Trophoblast cell (in vitro differentiated cells and primary cell): ENCODE measurements around the gene CCDC197.

Source experiments
- DNase-seq, 2 donors: peaks; one replicate each; pipeline ENCODE4 v3.0.0-alpha.2; 2016
- H2AFZ ChIP-seq: 2 replicates; pipeline ENCODE4 v1.6.1; 2013; ENCODE audit warnings: low read length, moderate library complexity, mild to moderate bottlenecking; ENCODE audit not compliant: insufficient read depth, poor library complexity
- H2AK5ac ChIP-seq: 2 replicates; pipeline ENCODE4 v1.6.1; 2013; ENCODE audit warnings: mild to moderate bottlenecking, low read length
- H2BK120ac ChIP-seq: 2 replicates; pipeline ENCODE4 v1.6.1; 2013; ENCODE audit warnings: low read length, mild to moderate bottlenecking, moderate library complexity; ENCODE audit not compliant: insufficient read depth, poor library complexity
- H2BK12ac ChIP-seq: 2 replicates; pipeline ENCODE4 v1.6.1; 2013; ENCODE audit warnings: mild to moderate bottlenecking, low read length, moderate library complexity
- H2BK5ac ChIP-seq: 2 replicates; pipeline ENCODE4 v1.6.1; 2013; ENCODE audit warnings: low read length, low read depth, moderate library complexity, mild to moderate bottlenecking; ENCODE audit not compliant: poor library complexity
- H3K14ac ChIP-seq: 2 replicates; pipeline ENCODE4 v1.6.1; 2013; ENCODE audit warnings: mild to moderate bottlenecking, low read length
- H3K18ac ChIP-seq: 2 replicates; pipeline ENCODE4 v1.6.1; 2013; ENCODE audit warnings: mild to moderate bottlenecking, low read length
- H3K23ac ChIP-seq: 2 replicates; pipeline ENCODE4 v1.6.1; 2013; ENCODE audit warnings: low read length
- H3K27ac ChIP-seq: 2 replicates; pipeline ENCODE4 v1.5.1; 2013; ENCODE audit warnings: low read depth, mild to moderate bottlenecking, inconsistent platforms, low read length, moderate library complexity
- H3K27me3 ChIP-seq: 2 replicates; pipeline ENCODE4 v1.6.1; 2013; ENCODE audit warnings: inconsistent platforms, mild to moderate bottlenecking, low read length, moderate library complexity; ENCODE audit not compliant: insufficient read depth
- H3K36me3 ChIP-seq, 2 experiments: 1 replicate in 1 of 2; 2 replicates in 1 of 2; pipeline ENCODE4 v1.6.1; 2013; ENCODE audit warnings: low read length in 2 of 2, mild to moderate bottlenecking in 2 of 2, moderate library complexity in 1 of 2; ENCODE audit not compliant: insufficient read depth in 2 of 2, control insufficient read depth in 1 of 2
- H3K4ac ChIP-seq: 2 replicates; pipeline ENCODE4 v1.6.1; 2013; ENCODE audit warnings: low read depth, mild to moderate bottlenecking, low read length, moderate library complexity
- H3K4me1 ChIP-seq, 2 experiments: 1 replicate in 1 of 2; 2 replicates in 1 of 2; pipeline ENCODE4 v1.6.1; 2013; ENCODE audit warnings: low read length in 2 of 2, mild to moderate bottlenecking in 2 of 2, moderate library complexity in 1 of 2; ENCODE audit not compliant: insufficient read depth in 2 of 2, control insufficient read depth in 1 of 2
- H3K4me2 ChIP-seq: 2 replicates; pipeline ENCODE4 v1.6.1; 2013; ENCODE audit warnings: inconsistent platforms, mild to moderate bottlenecking, low read length, moderate library complexity
- H3K4me3 ChIP-seq: 2 replicates; pipeline ENCODE4 v1.5.1; 2013; ENCODE audit warnings: mild to moderate bottlenecking, low read depth, low read length, inconsistent platforms
- H3K79me1 ChIP-seq: one replicate; pipeline ENCODE4 v1.6.1; 2013; ENCODE audit warnings: low read length
- H3K79me2 ChIP-seq: 2 replicates; pipeline ENCODE4 v1.6.1; 2013; ENCODE audit warnings: low read length, mild to moderate bottlenecking; ENCODE audit not compliant: control insufficient read depth, insufficient read depth, poor library complexity
- H3K9ac ChIP-seq: 2 replicates; pipeline ENCODE4 v1.6.1; 2013; ENCODE audit warnings: mild to moderate bottlenecking, low read length
- H3K9me3 ChIP-seq: 2 replicates; pipeline ENCODE4 v1.6.1; 2013; ENCODE audit warnings: low read depth, mild to moderate bottlenecking, control low read depth, inconsistent platforms, low read length; ENCODE audit not compliant: insufficient read depth
- H4K12ac ChIP-seq: 2 replicates; pipeline ENCODE4 v1.6.1; 2013; ENCODE audit warnings: low read depth, mild to moderate bottlenecking, low read length, moderate library complexity
- H4K8ac ChIP-seq: 2 replicates; pipeline ENCODE4 v1.6.1; 2013; ENCODE audit warnings: low read depth, mild to moderate bottlenecking, low read length, moderate library complexity
- H4K91ac ChIP-seq: one replicate; pipeline ENCODE4 v1.6.1; 2013; ENCODE audit warnings: low read depth, mild to moderate bottlenecking, low read length, moderate library complexity
- WGBS: extraction: QIAGEN DNeasy Blood & Tissue Kit; methylation state at CpG from one replicate; pipeline ENCODE4 v1.1.7; 2013; ENCODE audit warnings: missing lambda C conversion rate; ENCODE audit not compliant: insufficient read length, insufficient coverage; ENCODE audit errors: extremely low coverage; 5-methylcytosine and 5-hydroxymethylcytosine counted together

Gene CCDC197

GRCh38 chr14:93971635-93972027 is 25.5 kb upstream of the CCDC197 start:
- H3K14ac ChIP-seq, result no peak overlapping the region
- no peaks in the 10 kb centered on the region for H3K79me2 ChIP-seq
- H4K8ac ChIP-seq, result no peak overlapping the region
- no CpG with 5 or more reads among the region's 3 CpGs for WGBS
- no peaks in the 10 kb centered on the region for H3K4me1 ChIP-seq
- no peak overlapping the region for H3K27ac ChIP-seq
- H3K4me2 ChIP-seq, result no peak overlapping the region
- no peaks in the 10 kb centered on the region for H3K27me3 ChIP-seq
- H2BK5ac ChIP-seq, result no peak overlapping the region
- no peaks in the 10 kb centered on the region for H3K9me3 ChIP-seq
- no peak overlapping the region for H2BK120ac ChIP-seq
- no peak overlapping the region for H2BK12ac ChIP-seq
- no peak overlapping the region for H4K12ac ChIP-seq
- no peak overlapping the region for H3K9ac ChIP-seq
- H3K18ac ChIP-seq, result no peak overlapping the region
- H3K79me1 ChIP-seq, result no peaks in the 10 kb centered on the region
- H2AK5ac ChIP-seq, result no peak overlapping the region
- no peak overlapping the region for H4K91ac ChIP-seq
- H2AFZ ChIP-seq, result no peak overlapping the region
- no peak for DNase-seq
- H3K36me3 ChIP-seq, result no peaks in the 10 kb centered on the region
- H3K4ac ChIP-seq, result no peak overlapping the region
- no peak overlapping the region for H3K23ac ChIP-seq
- H3K4me3 ChIP-seq, result no peak overlapping the region

GRCh38 chr14:93972618-93973205 is 24.4 kb upstream of the CCDC197 start:
- H3K14ac ChIP-seq, result no peak overlapping the region
- H2BK12ac ChIP-seq, result no peak overlapping the region
- no peaks in the 10 kb centered on the region for H3K4me1 ChIP-seq
- no peak overlapping the region for H2BK5ac ChIP-seq
- no peak overlapping the region for H2BK120ac ChIP-seq
- H3K36me3 ChIP-seq, result no peaks in the 10 kb centered on the region
- H3K4me2 ChIP-seq, result no peak overlapping the region
- no peak overlapping the region for H4K8ac ChIP-seq
- H3K4ac ChIP-seq, result no peak overlapping the region
- H3K79me1 ChIP-seq, result no peaks in the 10 kb centered on the region
- no CpG with 5 or more reads among the region's 6 CpGs for WGBS
- no peaks in the 10 kb centered on the region for H3K27me3 ChIP-seq
- H4K12ac ChIP-seq, result no peak overlapping the region
- H3K9ac ChIP-seq, result no peak overlapping the region
- no peak overlapping the region for H3K27ac ChIP-seq
- H4K91ac ChIP-seq, result no peak overlapping the region
- H3K4me3 ChIP-seq, result no peak overlapping the region
- no peaks in the 10 kb centered on the region for H3K79me2 ChIP-seq
- H3K23ac ChIP-seq, result no peak overlapping the region
- no peaks in the 10 kb centered on the region for H3K9me3 ChIP-seq
- H2AK5ac ChIP-seq, result no peak overlapping the region
- H3K18ac ChIP-seq, result no peak overlapping the region
- no peak for DNase-seq
- H2AFZ ChIP-seq, result no peak overlapping the region

DNA sequence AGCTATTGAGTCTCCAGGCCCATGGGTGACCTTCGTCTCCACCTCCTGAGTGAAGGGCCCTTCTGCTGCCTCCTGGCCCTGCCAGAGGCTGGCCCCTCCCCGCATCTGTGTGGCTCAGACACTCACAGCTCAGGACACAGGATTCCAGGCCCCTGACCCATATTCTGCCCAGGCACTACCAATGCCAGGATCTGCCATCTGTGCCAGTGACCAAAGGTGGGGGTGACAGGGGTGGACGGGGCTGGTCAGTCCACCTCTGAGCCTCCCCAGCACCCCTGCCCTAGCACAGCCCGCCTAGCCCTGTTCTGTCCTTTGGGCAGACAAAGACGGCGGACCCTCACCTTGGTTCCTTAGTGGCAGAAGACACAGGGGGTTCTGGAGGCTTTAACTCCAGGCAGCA is 23.5 kb upstream of the CCDC197 start:
- no peak for DNase-seq
- H3K23ac ChIP-seq, result no peak overlapping the region

GRCh38 chr14:93974299-93974698 is 22.8 kb upstream of the CCDC197 start:
- H3K23ac ChIP-seq, result no peak overlapping the region

More for the DNA sequence above, 23.5 kb upstream of the CCDC197 start:
- H3K9ac ChIP-seq, result no peak overlapping the region
- H3K27me3 ChIP-seq, result no peaks in the 10 kb centered on the region
- H3K14ac ChIP-seq, result no peak overlapping the region
- H3K4me1 ChIP-seq, result no peaks in the 10 kb centered on the region
- no CpG with 5 or more reads among the region's 6 CpGs for WGBS
- no peaks in the 10 kb centered on the region for H3K36me3 ChIP-seq
- no peaks in the 10 kb centered on the region for H3K9me3 ChIP-seq
- no peak overlapping the region for H2BK5ac ChIP-seq
- H3K4ac ChIP-seq, result no peak overlapping the region
- H3K4me2 ChIP-seq, result no peak overlapping the region
- no peak overlapping the region for H3K18ac ChIP-seq
- no peak overlapping the region for H4K12ac ChIP-seq
- no peaks in the 10 kb centered on the region for H3K79me2 ChIP-seq
- no peak overlapping the region for H3K4me3 ChIP-seq
- no peak overlapping the region for H3K27ac ChIP-seq
- no peaks in the 10 kb centered on the region for H3K79me1 ChIP-seq
- no peak overlapping the region for H2BK12ac ChIP-seq
- no peak overlapping the region for H4K8ac ChIP-seq
- H2AK5ac ChIP-seq, result no peak overlapping the region
- no peak overlapping the region for H4K91ac ChIP-seq
- no peak overlapping the region for H2BK120ac ChIP-seq
- H2AFZ ChIP-seq, result no peak overlapping the region

More at GRCh38 chr14:93974299-93974698, 22.8 kb upstream of the CCDC197 start:
- Histone ChIP-seq H2BK5ac (no peak overlapping the region), H3K18ac (no peak overlapping the region), H4K8ac (no peak overlapping the region), H2AFZ (no peak overlapping the region), H3K79me2 (no peaks in the 10 kb centered on the region), H2BK12ac (no peak overlapping the region), H3K27me3 (no peaks in the 10 kb centered on the region), H3K4ac (no peak overlapping the region), H3K79me1 (no peaks in the 10 kb centered on the region), H3K36me3 (no peaks in the 10 kb centered on the region), H3K14ac (no peak overlapping the region), H3K27ac (no peak overlapping the region), H2BK120ac (no peak overlapping the region), H3K9me3 (no peaks in the 10 kb centered on the region), H2AK5ac (no peak overlapping the region), H3K9ac (no peak overlapping the region), H3K4me1 (no peaks in the 10 kb centered on the region), H3K4me3 (no peak overlapping the region), H3K4me2 (no peak overlapping the region), H4K12ac (no peak overlapping the region), H4K91ac (no peak overlapping the region)
- WGBS, result no CpG with 5 or more reads among the region's 6 CpGs
- no peak for DNase-seq
